Measurements from ENCODE around the gene GATB.

GATB gene

DNA sequence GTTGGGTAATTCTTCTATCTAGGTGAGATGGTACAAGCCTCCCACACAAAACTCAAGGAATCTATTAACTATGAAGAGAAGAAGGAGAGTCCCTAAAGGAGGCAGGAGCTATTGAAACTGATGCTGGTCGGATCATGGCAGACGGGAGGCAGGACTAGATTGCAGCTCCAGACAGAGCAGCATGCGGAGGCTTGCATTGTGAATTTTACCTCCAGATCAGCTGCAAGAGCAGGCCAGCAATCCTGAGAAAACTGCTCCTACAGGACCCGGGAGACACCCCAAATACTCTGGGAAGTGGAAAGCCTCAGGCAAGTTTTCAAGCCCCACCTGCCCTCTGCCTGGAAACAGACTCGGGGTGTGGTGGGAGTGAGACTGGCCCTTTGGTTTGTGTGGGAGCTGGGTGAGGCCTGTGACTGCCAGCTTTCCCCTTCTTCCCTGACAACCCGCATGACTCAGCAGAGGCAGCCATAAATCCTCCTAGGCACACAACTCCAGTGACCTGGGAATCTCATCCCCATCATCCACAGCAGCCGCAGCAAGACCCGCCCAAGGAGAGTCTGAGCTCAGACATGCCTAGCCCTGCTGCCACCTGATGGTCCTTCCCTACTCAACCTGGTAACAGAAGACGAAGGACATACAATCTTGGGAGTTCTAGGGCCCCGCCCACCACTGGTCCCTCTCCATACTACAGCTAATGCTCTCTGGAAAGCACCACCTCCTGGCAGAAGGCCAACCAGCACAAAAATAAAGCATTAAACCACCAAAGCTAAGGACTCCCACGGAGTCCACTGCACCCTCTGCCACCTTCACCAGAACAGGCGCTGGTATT, 30.9 kb downstream of the GATB start:
- no peak for DNase-seq (ENCODE audit: low read depth)

DNA sequence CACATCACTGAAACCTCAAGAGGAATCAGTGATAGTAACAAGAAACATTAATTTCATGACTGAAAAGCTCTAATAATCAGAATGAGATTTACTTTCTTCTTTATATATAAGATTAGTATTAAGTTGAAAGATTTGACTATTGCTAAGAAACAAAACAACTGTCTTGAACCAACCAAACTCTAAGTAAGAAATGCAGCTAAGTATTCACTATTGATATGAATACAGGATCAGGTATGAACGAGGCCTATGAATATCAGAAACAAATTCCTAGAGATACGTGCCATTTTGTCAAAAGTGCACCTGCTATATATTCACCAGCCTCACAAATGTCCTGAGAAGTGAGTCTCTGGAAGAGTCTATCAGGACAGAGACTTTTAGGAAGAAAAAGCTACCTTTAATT, 32.1 kb downstream of the GATB start:
- DNase-seq (ENCODE audit: low read depth): no peak

DNA sequence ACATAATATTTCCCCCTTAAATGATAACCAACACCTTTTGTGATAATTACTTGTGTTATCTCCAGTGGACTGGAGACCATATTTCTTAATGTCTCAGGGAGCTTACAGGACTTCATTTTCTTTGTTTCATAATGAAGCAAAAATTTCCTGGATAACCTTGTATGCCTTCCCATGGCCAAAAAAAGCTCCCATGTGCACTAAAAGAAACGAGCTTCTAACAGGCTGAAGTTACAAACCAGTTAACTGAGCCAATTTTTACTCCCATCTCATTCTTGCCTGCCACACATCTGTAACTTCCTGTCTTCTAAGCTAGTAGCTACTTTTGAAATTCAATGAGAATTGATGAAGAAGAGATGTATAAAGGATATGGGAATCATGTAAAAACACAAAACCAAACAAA, 32.8 kb downstream of the GATB start:
- DNase-seq (ENCODE audit: low read depth): no peak

DNA sequence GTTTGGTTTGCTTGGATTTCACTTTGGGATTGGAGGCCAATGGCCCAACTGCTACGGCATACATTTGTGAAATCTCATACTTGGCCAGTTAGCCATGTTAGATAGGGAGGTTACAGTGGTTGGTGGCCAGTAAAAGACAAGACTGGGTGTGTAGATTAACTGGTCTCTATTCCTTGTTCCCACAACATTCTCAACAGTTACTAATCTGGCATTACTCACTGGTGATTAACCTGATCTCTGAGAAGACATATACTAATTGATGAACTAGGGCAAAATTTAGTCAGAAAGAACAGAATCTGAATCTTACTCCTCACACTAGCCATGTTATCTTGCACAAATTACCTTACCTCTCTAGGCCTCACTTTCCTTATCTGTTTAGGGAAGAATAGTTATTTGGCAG, 33.4 kb downstream of the GATB start:
- DNase-seq (ENCODE audit: low read depth): no peak

DNA sequence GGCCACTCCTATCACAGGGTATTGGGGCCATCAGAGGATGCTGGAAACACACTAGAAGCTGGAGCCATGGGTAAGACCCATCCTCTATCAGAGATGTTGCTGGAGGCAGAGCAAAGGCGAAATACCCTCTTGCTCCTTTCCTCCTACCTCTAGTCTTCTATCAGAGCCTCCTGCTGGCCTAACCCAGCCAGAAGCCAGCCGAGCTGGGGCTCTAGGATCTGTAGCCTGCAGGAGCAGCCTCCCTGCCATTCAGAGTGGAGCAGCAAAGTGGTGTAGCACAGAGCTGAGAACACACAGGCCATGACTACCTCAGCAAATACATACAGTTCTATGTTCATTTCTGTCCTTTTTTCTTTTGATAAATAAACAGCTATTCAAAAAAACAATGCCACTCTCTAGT, 35.7 kb downstream of the GATB start:
- no peak for DNase-seq (ENCODE audit: low read depth)

DNA sequence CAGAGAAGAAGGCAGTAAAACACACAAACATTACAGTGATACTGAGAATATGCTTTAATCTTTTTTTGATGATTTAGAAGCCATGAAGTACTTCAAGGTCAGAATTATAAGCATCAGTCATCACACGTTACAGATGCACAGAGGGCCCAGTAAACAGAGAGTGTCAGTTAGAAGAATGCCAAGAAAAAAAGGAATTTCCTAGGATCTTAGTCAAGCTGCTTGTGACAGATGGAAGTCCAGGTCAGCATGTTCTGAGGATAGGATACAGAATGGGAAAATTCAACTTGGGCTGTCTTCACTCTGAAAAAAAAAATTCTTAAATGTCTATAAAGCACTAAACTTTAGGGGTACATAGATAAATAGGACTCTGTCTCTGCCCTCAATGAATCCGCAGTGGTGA, 38.9 kb downstream of the GATB start:
- DNase-seq (ENCODE audit: low read depth): no peak

DNA sequence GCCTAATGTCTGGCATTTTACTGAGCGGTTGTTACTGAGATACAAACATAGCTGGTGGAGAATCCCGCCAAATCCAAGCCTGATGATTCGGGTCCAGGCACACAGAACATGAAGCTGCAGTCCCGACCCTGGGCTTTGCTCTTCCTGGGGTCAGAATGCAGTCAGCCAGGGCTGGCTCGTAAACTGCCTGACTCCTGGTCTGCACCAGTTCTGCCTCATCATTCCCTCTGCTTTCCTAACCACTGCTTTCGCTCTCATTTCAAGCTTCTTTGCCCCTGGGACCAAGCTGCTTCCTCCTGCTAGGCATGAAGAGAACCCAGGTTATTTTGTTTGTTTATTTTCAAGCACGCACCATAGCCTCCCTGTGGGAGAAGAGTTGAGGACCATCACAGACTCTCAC, 39.3 kb downstream of the GATB start:
- no peak for DNase-seq (ENCODE audit: low read depth)

DNA sequence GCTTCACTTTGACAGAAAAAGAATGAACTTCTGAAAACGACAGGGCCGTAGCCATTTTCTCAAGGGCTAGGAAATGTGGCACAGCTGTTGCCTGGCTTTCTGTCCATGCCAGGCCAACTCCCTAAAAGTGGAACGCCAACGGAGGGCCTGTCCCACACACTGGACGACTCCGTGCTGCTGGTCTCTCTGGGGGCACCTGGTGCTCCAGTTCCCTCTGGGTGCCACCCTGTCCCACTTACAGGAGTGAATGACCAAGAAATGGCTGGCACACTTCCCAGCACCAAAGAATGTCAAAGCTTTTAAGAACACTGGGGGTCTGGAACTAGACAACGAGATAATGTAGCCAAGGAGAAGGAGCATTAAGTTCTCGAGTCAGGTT, 40.9 kb downstream of the GATB start:
- DNase-seq (ENCODE audit: low read depth): no peak

DNA sequence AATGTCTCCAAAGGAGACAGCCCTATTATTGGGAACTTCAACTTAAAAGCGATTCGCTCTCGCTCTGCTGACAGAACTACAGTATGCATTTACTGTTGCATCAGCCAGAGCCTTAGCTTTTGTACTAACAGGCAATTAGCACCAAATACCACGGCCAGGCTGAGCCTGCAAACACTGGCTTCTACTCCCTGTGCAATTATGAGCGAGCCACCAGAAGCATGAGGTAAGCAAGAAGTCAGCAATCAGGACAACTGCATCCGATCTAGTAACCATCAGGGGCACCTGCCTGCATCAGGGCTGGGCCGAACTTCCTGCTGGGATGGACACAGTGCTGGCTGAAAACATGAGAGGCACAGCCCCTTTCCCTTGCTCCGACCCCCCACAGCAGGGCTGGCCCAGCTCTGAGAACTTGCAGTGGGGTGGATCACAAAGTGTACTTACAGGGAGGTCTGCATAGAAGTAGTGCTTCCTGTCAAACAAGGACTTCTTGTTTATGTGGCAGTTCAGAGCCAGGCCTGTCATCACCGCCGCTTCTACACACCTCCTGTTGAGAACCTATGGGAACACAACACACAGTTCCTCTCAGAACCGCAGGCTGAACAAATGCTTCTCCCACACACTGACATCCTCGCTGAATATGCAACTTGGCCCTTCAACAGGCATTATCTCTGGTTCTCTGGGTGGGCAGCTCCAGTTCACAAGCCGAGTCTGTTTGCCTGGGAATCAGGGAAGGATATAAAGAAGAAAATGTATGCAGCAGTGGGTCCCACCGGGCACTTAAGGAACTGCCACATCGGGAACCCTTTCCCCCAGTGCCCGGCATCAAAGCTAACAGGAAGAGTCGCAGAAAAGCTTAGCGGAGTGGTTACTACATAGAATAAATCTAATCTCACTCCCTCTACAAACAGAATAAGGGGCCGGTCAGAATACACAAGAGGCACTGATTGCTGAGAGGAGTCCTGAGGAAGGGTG, 41.5 kb downstream of the GATB start:
- no peak for DNase-seq (ENCODE audit: low read depth)

DNA sequence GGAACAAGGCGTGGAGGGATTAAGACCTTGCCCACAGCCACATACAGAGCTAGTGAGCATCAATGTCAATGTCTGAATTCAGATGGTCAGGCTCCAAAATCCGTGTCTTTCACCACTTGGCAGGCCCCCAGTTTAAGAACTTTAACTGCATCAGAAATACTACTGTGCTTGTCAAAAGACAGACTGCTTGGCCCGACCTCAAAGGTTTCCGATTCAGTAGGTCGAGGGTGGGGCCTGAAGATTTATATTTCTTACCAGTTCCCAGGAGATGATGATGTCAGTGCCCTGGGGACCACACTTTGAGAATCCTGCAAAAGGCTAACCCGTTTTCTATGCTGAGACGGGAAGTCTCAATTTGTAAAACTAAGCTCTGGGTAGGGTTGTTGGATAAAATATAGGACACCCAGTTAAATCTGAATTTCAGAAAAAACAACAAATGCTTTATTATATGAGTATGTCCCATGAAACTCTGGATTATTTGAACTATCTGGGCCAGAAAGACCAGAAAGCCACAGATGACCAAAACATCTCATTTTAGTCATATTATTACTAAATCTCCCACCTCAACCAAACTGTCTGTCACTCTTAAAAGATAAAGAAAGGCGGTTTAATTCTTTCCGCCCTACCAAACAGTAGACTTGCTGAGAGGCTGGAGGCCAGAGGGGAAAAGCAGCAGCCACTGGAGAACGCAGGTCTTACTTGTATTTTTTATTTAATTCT, 42.7 kb downstream of the GATB start:
- no peak for DNase-seq (ENCODE audit: low read depth)

DNA sequence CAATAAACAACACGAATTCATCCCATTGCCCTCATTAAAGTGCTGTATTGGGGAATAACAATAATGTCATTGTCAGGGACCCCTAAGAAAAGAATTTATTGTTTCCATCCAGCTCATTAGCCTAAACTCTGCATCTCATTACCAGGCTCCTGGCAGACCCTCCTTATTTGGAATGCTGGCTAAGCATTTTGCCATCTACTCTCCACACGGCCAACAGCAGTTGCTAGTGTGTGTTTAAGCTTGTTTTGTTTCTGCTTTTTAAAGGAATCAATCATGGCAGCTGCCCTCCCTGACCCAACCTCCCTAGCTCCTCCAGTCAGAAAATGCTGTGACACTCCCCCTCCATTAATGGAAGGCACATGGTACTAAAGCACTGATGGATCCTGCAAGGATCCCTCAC, 43.5 kb downstream of the GATB start:
- DNase-seq (ENCODE audit: low read depth): no peak

DNA sequence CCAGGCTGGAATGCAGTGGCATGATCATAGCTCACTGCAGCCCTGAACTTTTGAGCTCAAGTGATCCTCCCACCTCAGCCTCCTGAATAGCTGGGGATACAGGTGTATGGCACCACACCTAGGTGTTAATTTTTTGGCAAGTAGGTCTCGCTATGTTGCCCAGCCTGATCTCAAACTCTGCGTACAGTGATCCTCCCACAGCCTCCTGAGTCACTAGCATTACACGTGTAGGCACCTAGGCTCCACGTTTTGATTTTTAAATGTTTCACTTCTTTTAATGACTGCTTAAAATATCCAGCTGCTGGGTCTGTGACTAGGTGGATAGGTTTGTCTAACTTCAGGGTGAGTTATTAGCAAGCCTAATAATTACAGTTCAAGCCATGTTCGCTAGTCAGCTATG, 44.5 kb downstream of the GATB start:
- DNase-seq (ENCODE audit: low read depth): no peak

DNA sequence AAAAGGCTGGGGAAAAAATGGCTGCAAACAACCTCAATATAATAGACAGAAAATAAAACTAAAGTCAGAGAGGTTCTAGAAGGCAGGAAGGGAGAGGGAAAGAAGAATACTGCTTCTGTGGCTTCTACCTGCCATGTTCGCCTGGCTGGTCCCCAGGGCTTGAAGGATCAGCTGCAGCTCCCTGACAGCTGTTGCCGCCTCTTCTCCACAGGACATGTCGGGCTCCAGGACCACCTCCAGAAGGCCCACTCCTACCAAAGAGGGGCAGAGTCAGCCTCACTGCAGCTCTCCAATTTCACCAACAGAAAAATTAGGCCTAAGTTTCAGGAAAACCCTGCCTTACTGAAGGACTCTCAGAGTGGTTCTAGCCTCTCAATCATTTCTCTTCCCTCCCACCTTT, 44.9 kb downstream of the GATB start:
- no peak for DNase-seq (ENCODE audit: low read depth)

DNA sequence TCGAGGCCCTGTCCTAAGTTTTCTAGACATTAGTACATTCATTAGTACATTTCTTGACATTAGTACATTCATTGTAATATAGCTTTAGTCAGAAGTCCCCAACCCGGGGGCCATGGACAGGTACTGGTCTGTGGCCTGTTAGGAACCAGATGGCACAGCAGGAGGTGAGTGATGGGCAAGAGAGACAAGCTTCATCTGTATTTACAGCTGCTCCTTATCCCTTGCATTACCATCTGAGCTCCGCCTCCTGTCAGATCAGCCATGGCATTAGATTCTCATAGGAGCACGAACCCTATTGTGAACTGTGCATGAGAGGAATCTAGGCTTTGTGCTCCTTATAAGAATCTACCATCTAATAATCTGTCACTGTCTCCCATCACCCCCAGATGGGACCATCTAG, 48.0 kb downstream of the GATB start:
- no peak for DNase-seq (ENCODE audit: low read depth)

DNA sequence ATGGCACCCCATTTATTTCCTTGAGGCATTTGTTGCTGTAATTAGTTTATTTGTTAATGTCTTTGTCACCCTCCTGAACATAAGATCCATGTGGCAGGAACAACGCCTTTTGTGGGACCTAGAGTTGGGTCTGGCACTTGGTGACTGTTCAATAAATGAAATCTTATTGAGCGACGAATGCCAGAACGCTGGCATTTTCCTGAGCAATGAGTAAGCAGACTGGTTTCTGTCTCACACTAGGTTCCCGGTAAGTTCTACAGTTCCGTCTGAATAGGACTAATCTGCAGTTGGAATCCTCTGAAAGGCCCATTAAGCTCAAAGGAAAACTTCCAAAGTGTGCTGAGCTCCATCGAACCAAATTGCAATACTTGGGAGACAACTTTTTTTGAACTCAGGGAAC, 49.2 kb downstream of the GATB start:
- no peak for DNase-seq (ENCODE audit: low read depth)

DNA sequence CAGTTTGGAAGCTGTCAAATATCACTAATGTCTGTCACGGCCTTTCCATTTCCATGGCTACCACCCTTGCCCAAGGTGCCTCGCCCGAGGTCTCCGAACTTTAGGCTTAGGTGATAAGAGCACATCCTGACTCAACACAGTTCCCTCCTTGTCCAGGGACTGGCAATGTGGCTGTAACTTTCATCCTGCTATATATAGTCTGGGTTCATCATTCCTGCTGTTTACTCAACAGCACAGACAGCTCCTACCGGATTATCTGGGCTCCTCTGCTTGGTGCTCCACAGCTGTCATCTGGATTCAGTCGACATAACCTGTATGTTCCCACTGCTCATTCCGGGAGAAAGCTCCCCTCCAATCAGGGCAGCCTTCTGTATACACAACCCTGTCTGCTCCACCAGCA, 51.2 kb downstream of the GATB start:
- DNase-seq (ENCODE audit: low read depth): no peak

DNA sequence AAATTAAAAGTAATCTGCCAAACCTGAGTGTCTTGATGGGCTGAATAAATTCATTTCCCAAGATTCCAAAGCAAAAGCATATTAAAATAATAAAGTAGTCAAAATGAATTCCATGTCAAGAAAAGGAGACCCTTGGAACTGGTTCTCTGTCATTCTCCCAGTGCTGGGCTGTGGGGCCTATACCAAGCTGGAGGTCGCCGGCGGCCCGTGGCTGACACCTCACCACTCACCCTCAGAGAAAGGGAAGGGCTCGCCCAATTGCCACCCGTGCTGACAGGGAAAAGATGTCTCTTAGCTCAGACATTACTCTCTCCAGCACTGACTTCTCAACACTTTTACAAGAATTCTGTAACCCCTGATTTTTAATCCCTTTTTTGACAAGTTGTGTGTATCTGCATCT, 51.7 kb downstream of the GATB start:
- no peak for DNase-seq (ENCODE audit: low read depth)

DNA sequence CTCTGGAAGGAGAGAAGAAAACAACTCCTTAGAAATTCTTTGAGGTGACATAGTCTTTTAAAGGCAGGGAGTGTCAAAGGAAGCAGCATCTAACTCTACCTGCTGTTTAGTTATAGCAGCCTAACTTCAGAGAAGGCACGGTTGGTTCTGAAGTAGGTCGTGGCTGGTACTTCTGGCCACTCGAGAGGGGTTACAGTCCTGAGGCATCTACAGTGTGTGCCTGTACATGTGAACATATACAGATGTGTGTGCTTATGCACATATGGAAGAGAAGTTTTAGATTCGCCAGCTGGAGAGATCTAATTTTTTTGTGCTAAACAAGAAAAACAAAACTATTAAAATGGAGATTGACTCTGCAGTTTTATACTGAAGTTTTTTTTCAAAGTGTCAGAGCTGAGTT, 52.7 kb downstream of the GATB start:
- DNase-seq (ENCODE audit: low read depth): no peak

DNA sequence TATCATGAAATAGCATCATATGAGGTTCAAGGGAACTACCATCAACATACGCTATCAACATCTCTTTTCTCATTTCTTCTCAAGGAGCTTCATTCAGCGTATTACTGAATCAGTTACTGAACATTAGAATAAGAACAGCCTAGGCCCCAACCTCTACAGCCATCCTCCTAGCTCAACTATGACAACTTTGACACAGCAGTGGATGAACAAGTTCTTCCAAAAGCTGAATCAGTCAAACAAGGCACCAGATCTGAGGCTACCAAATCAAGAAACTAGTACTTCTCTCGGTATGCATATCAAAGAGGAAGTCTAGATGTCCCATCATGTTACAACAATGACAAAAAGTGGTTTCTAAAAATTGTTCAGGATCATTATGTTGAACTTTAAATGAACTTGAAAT, 57.4 kb downstream of the GATB start:
- DNase-seq (ENCODE audit: low read depth): no peak

DNA sequence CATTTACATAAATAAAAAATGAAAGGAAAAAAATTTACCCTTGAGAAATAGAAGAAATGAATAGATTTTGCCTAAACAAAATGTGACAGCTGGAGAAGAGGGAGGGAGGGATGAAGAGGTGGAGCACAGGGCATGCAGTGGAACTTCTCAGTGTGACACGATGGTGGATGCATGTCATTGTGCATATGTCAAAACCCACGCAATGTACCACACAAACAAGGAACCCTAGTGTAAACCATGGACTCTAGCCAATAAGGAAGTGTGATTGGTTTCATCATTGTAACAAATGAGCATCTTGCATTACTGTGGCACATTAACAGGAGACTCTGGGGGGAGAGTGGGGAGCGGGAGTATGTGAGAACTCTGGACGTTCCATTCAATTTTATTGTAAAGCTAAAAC, 58.6 kb downstream of the GATB start:
- DNase-seq (ENCODE audit: low read depth): no peak

DNA sequence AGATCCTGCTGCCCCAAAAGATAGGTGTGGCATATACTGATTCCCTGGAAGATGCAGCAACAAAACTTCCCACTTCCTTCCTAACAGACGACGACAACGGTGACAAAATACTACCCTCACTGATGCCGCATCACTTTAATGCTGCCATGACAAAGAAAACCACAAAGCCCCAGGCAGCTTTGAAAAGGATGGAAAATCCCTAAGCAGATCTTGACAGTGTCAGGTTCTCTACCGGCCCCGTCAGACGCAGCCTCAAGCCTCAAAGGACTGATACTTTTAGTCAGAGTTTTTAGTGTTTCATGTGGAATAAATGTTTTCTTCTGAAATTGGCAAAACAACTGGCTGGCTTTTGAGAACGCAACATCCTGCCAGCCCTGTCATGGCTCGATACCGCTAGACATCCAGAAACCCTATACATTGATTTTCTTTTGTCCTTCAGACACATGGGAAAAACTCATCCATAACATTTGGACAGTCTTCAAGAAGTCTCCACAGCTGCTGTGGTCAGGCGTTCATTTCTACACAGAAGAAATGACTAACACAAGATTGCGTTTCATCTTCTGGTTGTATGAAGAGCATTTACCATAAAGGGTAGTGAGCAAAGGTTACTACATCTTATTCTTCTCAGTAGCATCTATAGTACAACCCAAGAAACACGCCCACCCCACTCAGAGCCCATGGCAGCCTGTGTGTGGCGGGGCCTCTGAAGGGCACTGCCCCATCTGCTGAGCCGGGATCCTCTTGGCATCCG, 60.1 kb downstream of the GATB start:
- no peak for DNase-seq (ENCODE audit: low read depth)

DNA sequence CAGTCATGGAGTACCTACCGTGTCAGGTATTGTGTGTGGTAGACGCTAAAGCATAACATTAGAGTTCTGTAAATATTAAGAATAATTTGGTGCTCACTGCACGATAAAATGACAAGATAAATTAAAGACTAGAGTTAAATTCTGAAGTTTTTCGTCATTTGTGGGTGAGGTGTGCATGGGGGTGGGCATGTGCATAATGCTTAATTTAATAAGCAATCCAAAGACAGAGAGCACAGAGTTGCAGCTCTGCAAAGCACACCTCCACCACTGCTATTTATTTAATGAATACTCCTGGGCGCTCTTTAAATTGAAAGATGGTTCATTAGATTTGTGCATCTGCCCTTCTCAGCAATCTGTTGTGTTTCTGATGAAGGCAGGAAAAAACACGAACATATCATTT, 62.6 kb downstream of the GATB start:
- no peak for DNase-seq (ENCODE audit: low read depth)

Data from HS-27A (cell line).